Ishikawa (cell line): ENCODE measurements around the gene FOXP1.

Source experiments
- CREB1 ChIP-seq: IDR thresholded peaks from 2 replicates; pipeline ENCODE4 v1.6.1; 2012; ENCODE audit warnings: low read depth
- EP300 ChIP-seq: IDR thresholded peaks from 2 replicates; pipeline ENCODE4 v1.6.1; 2012; ENCODE audit warnings: borderline replicate concordance
- TEAD4 ChIP-seq: IDR thresholded peaks from 2 replicates; pipeline ENCODE4 v1.6.1; 2012

DNA sequence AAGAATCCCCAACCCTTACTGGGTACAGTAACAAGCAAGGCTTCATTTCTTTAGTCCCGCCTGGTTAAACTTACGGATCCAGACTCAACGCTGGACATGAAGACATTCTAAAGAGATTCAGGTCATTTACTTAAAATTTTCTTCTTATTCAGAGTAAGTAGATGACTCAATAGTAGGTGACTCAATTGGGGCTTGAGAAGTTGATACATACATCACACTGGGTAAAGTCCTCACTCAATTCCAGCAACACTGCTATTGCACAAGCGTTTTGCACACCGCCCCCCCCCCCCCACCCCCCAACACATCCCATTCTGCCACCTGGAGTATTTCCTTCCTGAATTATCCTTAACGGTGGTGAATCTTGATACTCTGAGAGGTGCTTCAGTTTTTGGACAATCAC, 610.0 kb downstream of the FOXP1 start:
- TF ChIP-seq CREB1: no peak
- TF ChIP-seq TEAD4: no peak
- TF ChIP-seq EP300: no peak
